Esophagus muscularis mucosa (tissue), 3 donors: ENCODE data around the gene PTER.

Experiments used
- CTCF ChIP-seq, 3 experiments: fragments of 200-600 bp in 2 of 3; fragments of 450-650 bp in 1 of 3; sonication (generic) in 2 of 3; IDR thresholded peaks; one replicate each; pipeline ENCODE4 v1.5.1; 2017 to 2019; ENCODE audit warnings: antibody characterized with exemption in 3 of 3, mild to moderate bottlenecking in 2 of 3, moderate library complexity in 1 of 3
- POLR2A ChIP-seq: fragments of 450-650 bp; IDR thresholded peaks from one replicate; pipeline ENCODE4 v1.6.1; 2017; ENCODE audit warnings: antibody characterized with exemption, moderate library complexity, mild to moderate bottlenecking, low read depth

- TF ChIP-seq CTCF (IDR thresholded peaks at IDR 0.05) (no peak), POLR2A (no peak)
Observed at GRCh38 chr10:16408379-16408778, 28.4 kb upstream of the PTER start.
